SK-N-SH (cell line): ENCODE measurements around the gene TCFL5.

Source experiments
- RCOR1 ChIP-seq: fragments of 150-350 bp; IDR thresholded peaks from 2 replicates; pipeline ENCODE4 v1.6.1; 2017; ENCODE audit warnings: antibody characterized with exemption, low read length
- TAF1 ChIP-seq: IDR thresholded peaks from 2 replicates; pipeline ENCODE4 v1.6.1; 2012; ENCODE audit warnings: low read depth, mild to moderate bottlenecking, low read length, moderate library complexity, borderline replicate concordance
- TF ChIP-seq, protein P1 (sequence below): IDR thresholded peaks from 2 replicates; pipeline ENCODE4 v1.4.0; 2012; ENCODE audit warnings: low read depth, borderline replicate concordance
- TF ChIP-seq, protein P2 (sequence below): fragments of 200-600 bp; sonication (generic); IDR thresholded peaks from 2 replicates; pipeline ENCODE4 v1.6.1; 2017; ENCODE audit warnings: antibody characterized with exemption, mild to moderate bottlenecking, moderate library complexity

DNA sequence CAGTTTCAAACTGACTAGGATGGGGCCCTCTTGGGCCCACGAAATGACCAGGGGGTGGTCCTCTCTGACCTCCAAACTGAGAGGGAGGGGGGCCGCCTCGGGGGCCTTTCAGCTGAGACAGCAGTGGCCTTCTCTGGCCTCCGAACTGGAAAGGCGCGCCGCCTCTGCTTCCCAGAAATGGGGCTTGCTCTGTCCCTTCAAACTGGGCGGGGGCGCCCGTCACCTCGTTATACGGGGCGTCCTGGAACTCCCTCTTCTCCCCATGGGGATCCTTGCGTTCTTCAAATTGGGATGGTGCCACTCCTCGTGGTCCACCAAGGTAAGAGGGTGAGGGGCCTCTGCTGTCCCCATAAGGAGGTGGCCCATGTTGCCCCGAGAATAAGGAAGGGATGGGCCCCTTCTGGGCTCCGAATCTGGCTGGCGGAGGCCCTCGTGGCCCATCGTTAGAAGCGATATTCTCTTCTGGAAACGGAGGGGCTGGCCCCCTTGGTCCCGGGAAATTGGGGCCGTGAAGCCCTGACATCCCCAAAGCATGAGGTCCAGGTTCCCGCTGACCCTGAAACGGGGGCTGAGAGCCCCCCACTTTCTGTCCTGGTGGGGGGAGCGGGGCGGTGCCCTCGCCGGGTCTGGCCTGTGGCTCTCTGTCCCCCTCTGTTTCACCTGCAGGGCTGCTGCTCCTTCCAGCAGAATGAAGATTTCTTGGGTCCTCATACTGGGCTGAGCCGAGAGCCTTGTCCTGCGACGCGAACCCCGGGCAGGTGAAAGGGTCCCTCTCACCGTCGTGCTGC, 18.7 kb upstream of the TCFL5 start:
- TF ChIP-seq TAF1 (no peak), RCOR1 (no peak)
- TF ChIP-seq, protein P1, sequence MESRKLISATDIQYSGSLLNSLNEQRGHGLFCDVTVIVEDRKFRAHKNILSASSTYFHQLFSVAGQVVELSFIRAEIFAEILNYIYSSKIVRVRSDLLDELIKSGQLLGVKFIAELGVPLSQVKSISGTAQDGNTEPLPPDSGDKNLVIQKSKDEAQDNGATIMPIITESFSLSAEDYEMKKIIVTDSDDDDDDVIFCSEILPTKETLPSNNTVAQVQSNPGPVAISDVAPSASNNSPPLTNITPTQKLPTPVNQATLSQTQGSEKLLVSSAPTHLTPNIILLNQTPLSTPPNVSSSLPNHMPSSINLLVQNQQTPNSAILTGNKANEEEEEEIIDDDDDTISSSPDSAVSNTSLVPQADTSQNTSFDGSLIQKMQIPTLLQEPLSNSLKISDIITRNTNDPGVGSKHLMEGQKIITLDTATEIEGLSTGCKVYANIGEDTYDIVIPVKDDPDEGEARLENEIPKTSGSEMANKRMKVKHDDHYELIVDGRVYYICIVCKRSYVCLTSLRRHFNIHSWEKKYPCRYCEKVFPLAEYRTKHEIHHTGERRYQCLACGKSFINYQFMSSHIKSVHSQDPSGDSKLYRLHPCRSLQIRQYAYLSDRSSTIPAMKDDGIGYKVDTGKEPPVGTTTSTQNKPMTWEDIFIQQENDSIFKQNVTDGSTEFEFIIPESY: no peak
- TF ChIP-seq, protein P2, sequence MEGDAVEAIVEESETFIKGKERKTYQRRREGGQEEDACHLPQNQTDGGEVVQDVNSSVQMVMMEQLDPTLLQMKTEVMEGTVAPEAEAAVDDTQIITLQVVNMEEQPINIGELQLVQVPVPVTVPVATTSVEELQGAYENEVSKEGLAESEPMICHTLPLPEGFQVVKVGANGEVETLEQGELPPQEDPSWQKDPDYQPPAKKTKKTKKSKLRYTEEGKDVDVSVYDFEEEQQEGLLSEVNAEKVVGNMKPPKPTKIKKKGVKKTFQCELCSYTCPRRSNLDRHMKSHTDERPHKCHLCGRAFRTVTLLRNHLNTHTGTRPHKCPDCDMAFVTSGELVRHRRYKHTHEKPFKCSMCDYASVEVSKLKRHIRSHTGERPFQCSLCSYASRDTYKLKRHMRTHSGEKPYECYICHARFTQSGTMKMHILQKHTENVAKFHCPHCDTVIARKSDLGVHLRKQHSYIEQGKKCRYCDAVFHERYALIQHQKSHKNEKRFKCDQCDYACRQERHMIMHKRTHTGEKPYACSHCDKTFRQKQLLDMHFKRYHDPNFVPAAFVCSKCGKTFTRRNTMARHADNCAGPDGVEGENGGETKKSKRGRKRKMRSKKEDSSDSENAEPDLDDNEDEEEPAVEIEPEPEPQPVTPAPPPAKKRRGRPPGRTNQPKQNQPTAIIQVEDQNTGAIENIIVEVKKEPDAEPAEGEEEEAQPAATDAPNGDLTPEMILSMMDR: no peak
